Measurements from ENCODE around the gene ENTPD8. TPM values are rescaled to one million over a fixed set of nuclear protein-coding genes. Genes with fewer than 3 reads are reported as not detected.

The ENTPD8 gene
- total and polyA plus RNA-seq, 2 of the 4 experiments (the other 2 are of a cell fraction), result 0.07 TPM; not detected in 1

GRCh38 chr9:137406085-137406760 lies 34.9 kb downstream of the ENTPD8 start:
- no peak overlapping the region for H3K4me3 ChIP-seq (ENCODE audit: insufficient read depth, low read depth, low read length)
- no peak overlapping the region for H2BK15ac ChIP-seq (ENCODE audit: low read depth, low read length)
- no peak for ATAC-seq (ENCODE audit: low read depth)
- DNase-seq, result no peak
- peak overlapping the region; percentile 33 for H2AFZ ChIP-seq (replicated peaks; ENCODE audit: low read length, poor library complexity)
- no peak overlapping the region for H3K56ac ChIP-seq (ENCODE audit: extremely low read depth, insufficient read depth, low read length)
- no peaks in the 10 kb centered on the region for H3K9me3 ChIP-seq (ENCODE audit: control insufficient read depth, insufficient read depth, low read length)
- H4K91ac ChIP-seq (ENCODE audit: insufficient read depth, low read depth, low read length), result no peak overlapping the region
- no peaks in the 10 kb centered on the region; the same call in 1 of the 2 replicates for H3K9me1 ChIP-seq (ENCODE audit: insufficient read depth, low read length)
- H2AK5ac ChIP-seq (ENCODE audit: low read depth, low read length), result peak overlapping the region; percentile 25; the same call in 1 of the 2 replicates
- H3K27ac ChIP-seq (ENCODE audit: insufficient read depth, low read length), result no peak overlapping the region
- H2AK9ac ChIP-seq (replicated peaks; ENCODE audit: low read depth, low read length, poor library complexity), result peak overlapping the region; percentile 92
- no peak overlapping the region for H3K23ac ChIP-seq (ENCODE audit: low read depth, low read length)
- H3K4me1 ChIP-seq (ENCODE audit: control insufficient read depth, insufficient read depth, low read length), result peaks cover 14% of the 10 kb centered on the region
- no peak overlapping the region for H4K8ac ChIP-seq (ENCODE audit: low read depth in 2 of 2, low read length in 2 of 2)
- no peaks in the 10 kb centered on the region for H3K36me3 ChIP-seq (ENCODE audit: control insufficient read depth, insufficient read depth, low read length)
- no peaks in the 10 kb centered on the region for H3K27me3 ChIP-seq (ENCODE audit: control insufficient read depth, insufficient read depth, low read length)
- no peak overlapping the region for H3K14ac ChIP-seq (replicated peaks; ENCODE audit: low read depth, low read length)
- H4K5ac ChIP-seq (ENCODE audit: low read depth, low read length), result no peak overlapping the region
- no peak overlapping the region for H3K4ac ChIP-seq (ENCODE audit: low read depth, low read length)
- no peak overlapping the region for H3K4me2 ChIP-seq (ENCODE audit: low read depth, low read length)
- no TSS peak for BruUV-seq (replicated peaks)
- 94% methylated on average over 6 of the region's 20 CpGs; no CpG with 5 or more reads in 1 of the 2 experiments for WGBS, 2 experiments (ENCODE audit: extremely low coverage in 2 of 2, insufficient read length in 1 of 2)
- in situ Hi-C loops (cut with MboI; ENCODE audit: low sequenced_read_pairs) (no loop called here), intact Hi-C loops (cut with micrococcal nuclease) (loop anchor here (2.0 kb wide), 1 partner anchor 105 kb away; no protein-coding TSS in a partner anchor), dilution Hi-C loops (cut with HindIII; ENCODE audit: low sequenced_read_pairs, unreplicated experiment) (no loop called here)
- H2BK120ac ChIP-seq (ENCODE audit: low read depth, low read length), result no peak overlapping the region
- CTCF ChIA-PET, result interaction anchor here (0.7 kb wide), 1 partner anchor 114 kb away, joined by 5 read pairs; no protein-coding TSS in a partner anchor
- no peaks in the 10 kb centered on the region for H4K20me1 ChIP-seq (ENCODE audit: insufficient read depth, low read length)
- no peak for TF ChIP-seq CEBPB (IDR thresholded peaks at IDR 0.05; ENCODE audit: low read depth, low read length)
- H3K18ac ChIP-seq (ENCODE audit: low read depth, low read length), result no peak overlapping the region
- H3K9ac ChIP-seq (ENCODE audit: low read depth, low read length), result no peak overlapping the region
- POLR2A ChIA-PET (ENCODE audit: unreplicated experiment), result no interaction called here
- no peak overlapping the region for H2BK20ac ChIP-seq (ENCODE audit: low read depth, low read length)
- H3K79me1 ChIP-seq (ENCODE audit: low read depth in 1 of 2, low read length in 2 of 2), result peaks cover 0 to 9% of the 10 kb centered on the region in 2 experiments; a peak in 2 of 4 replicates
- no peak overlapping the region for H2BK5ac ChIP-seq (ENCODE audit: low read depth, low read length, poor library complexity, severe bottlenecking)

Measured in IMR-90 (cell line).